ENCODE data around the gene ADM2. TPM values are rescaled to one million over a fixed set of nuclear protein-coding genes. Genes with fewer than 3 reads are reported as not detected.
A peak's percentile ranks its signal among the peaks of the same experiment; 100 is the strongest.
"Not testable (repeated sequence)": the region's sequence is repeated elsewhere in the genome, so short reads cannot be mapped to it uniquely, and the experiment has no call there.

ADM2 gene
- total RNA-seq, 1 experiment from 2014 or later: 0.15 TPM

- DNase-seq (ENCODE audit: low read depth): no peak
These were observed 24.6 kb downstream of the ADM2 start for GRCh38 chr22:50505776-50506610.

- DNase-seq (ENCODE audit: low read depth): no peak
These were observed 25.5 kb downstream of the ADM2 start for GRCh38 chr22:50506611-50507420.

- peak; percentile 63 for DNase-seq (ENCODE audit: low read depth)
These were observed 26.2 kb downstream of the ADM2 start, which contains the start of gene LMF2 for GRCh38 chr22:50507421-50507990. Gene LMF2 (minus strand): TSS chr22:50507702. CDS start chr22:50507675, 27 bp downstream.

- DNase-seq (ENCODE audit: low read depth): peak; percentile 89
These were observed 26.9 kb downstream of the ADM2 start, which contains the start of gene NCAPH2 for GRCh38 chr22:50507991-50508884. Gene NCAPH2 (plus strand): TSS chr22:50508224. CDS start chr22:50508338, 114 bp downstream.

GRCh38 chr22:50508897-50509296, 27.6 kb downstream of the ADM2 start:
- no peak for DNase-seq (ENCODE audit: low read depth)

GRCh38 chr22:50513175-50513574, 31.8 kb downstream of the ADM2 start:
- DNase-seq (ENCODE audit: low read depth): no peak

GRCh38 chr22:50516068-50516467, 34.7 kb downstream of the ADM2 start:
- DNase-seq (ENCODE audit: low read depth): no peak

GRCh38 chr22:50516891-50517290, 35.5 kb downstream of the ADM2 start:
- DNase-seq (ENCODE audit: low read depth): no peak

GRCh38 chr22:50517495-50518260, 36.3 kb downstream of the ADM2 start:
- DNase-seq (ENCODE audit: low read depth): no peak

- no peak for DNase-seq (ENCODE audit: low read depth)
These were observed 37.3 kb downstream of the ADM2 start for GRCh38 chr22:50518606-50519005.

GRCh38 chr22:50519151-50519550, 37.8 kb downstream of the ADM2 start:
- DNase-seq (ENCODE audit: low read depth): no peak

GRCh38 chr22:50520184-50520583, 38.8 kb downstream of the ADM2 start:
- not testable (repeated sequence) for DNase-seq (ENCODE audit: low read depth)

- DNase-seq (ENCODE audit: low read depth): no peak
These were observed 39.6 kb downstream of the ADM2 start for GRCh38 chr22:50520826-50521453.

- DNase-seq (ENCODE audit: low read depth): no peak
These were observed 40.4 kb downstream of the ADM2 start for GRCh38 chr22:50521710-50522109.

- DNase-seq (ENCODE audit: low read depth): no peak
These were observed 41.0 kb downstream of the ADM2 start for GRCh38 chr22:50522208-50522805.

- DNase-seq (ENCODE audit: low read depth): no peak
These were observed 41.6 kb downstream of the ADM2 start for GRCh38 chr22:50522806-50523438.

- DNase-seq (ENCODE audit: low read depth): no peak
These were observed 42.1 kb downstream of the ADM2 start for GRCh38 chr22:50523458-50523805.

GRCh38 chr22:50523806-50524675, 42.7 kb downstream of the ADM2 start:
- no peak for DNase-seq (ENCODE audit: low read depth)

All from M059J (cell line).